T-cell (primary cell): Measurements from ENCODE around the gene TAAR2. TPM values are rescaled to one million over a fixed set of nuclear protein-coding genes. Genes with fewer than 3 reads are reported as not detected.

Experiments
- ATAC-seq, 4 experiments: fragments of 200-7000 bp in 3 of 4; fragments of 150-1000 bp in 1 of 4; cut with Tn5 transposase; replicated peaks in 1 of 4; 1 replicate in 3 of 4; 2 replicates in 1 of 4; pipeline ENCODE4 v1.10.0; 2021; ENCODE audit warnings: moderate library complexity in 3 of 4, mild to moderate bottlenecking in 2 of 4, moderate number of reproducible peaks in 1 of 4
- CTCF ChIA-PET, 2 donors: fragments of 300-600 bp; sonication (Branson Sonifier 250); formaldehyde crosslinking; loops; one replicate each; lab custom pipeline; 2022; ENCODE audit warnings: antibody characterized with exemption in 2 of 2; lab: Charles Lee
- POLR2A ChIA-PET, 2 donors: fragments of 300-600 bp; sonication (Branson Sonifier 250); formaldehyde crosslinking; loops; one replicate each; lab custom pipeline; 2022; ENCODE audit warnings: antibody characterized with exemption in 2 of 2; lab: Charles Lee
- DNase-seq, 35 experiments: peaks; one replicate each; pipeline versions ENCODE4 v3.0.0 to v3.0.0-alpha.2; 2013 to 2023
- H3K27ac ChIP-seq: one replicate; pipeline ENCODE4 v1.5.1; 2013; ENCODE audit warnings: low read length
- H3K27me3 ChIP-seq, 2 experiments: replicated peaks in 1 of 2; 1 replicate in 1 of 2; 2 replicates in 1 of 2; pipeline versions ENCODE4 v1.6.1 to v1.7.0; 2013; ENCODE audit warnings: low read length in 1 of 2, mixed read lengths in 1 of 2; ENCODE audit not compliant: control insufficient read depth in 2 of 2, insufficient read depth in 2 of 2; ENCODE audit errors: extremely low read depth in 1 of 2
- H3K36me3 ChIP-seq, 2 donors: 1 replicate in 1 of 2; 2 replicates in 1 of 2; pipeline versions ENCODE4 v1.6.1 to v1.7.0; 2013; ENCODE audit warnings: low read length in 1 of 2; ENCODE audit not compliant: control insufficient read depth in 2 of 2, insufficient read depth in 1 of 2; ENCODE audit errors: extremely low read depth in 1 of 2
- H3K4me1 ChIP-seq, 2 experiments: 1 replicate in 1 of 2; 2 replicates in 1 of 2; pipeline versions ENCODE4 v1.6.1 to v1.7.0; 2013; ENCODE audit warnings: low read length in 2 of 2, mixed read lengths in 1 of 2; ENCODE audit not compliant: insufficient read depth in 2 of 2, control insufficient read depth in 1 of 2; ENCODE audit errors: extremely low read depth in 1 of 2
- H3K4me3 ChIP-seq, 2 donors: 1 replicate in 1 of 2; 2 replicates in 1 of 2; pipeline versions ENCODE4 v1.5.1 to v1.7.0; 2013; ENCODE audit warnings: mild to moderate bottlenecking in 2 of 2, low read length in 1 of 2, moderate library complexity in 1 of 2; ENCODE audit not compliant: control insufficient read depth in 1 of 2; ENCODE audit errors: extremely low read depth in 1 of 2
- H3K9me3 ChIP-seq: 2 replicates; pipeline ENCODE4 v1.7.0; 2013
- H3K27ac Mint-ChIP-seq, 2 donors: one replicate each; pipeline ENCODE4 v1.8.0; 2020 to 2021; ENCODE audit warnings: mild to moderate bottlenecking in 2 of 2, mixed read lengths in 2 of 2
- H3K27me3 Mint-ChIP-seq, 2 donors: one replicate each; pipeline ENCODE4 v1.8.0; 2021 to 2022; ENCODE audit warnings: mixed read lengths in 2 of 2
- H3K36me3 Mint-ChIP-seq: one replicate; pipeline ENCODE4 v1.8.0; 2021; ENCODE audit warnings: mixed read lengths
- H3K4me1 Mint-ChIP-seq, 3 donors: one replicate each; pipeline ENCODE4 v1.8.0; 2020 to 2022; ENCODE audit warnings: mixed read lengths in 3 of 3, mild to moderate bottlenecking in 1 of 3
- H3K4me3 Mint-ChIP-seq, 3 donors: one replicate each; pipeline ENCODE4 v1.8.0; 2020 to 2022; ENCODE audit warnings: mild to moderate bottlenecking in 3 of 3, mixed read lengths in 3 of 3, moderate library complexity in 3 of 3
- H3K9me3 Mint-ChIP-seq, 3 donors: one replicate each; pipeline ENCODE4 v1.8.0; 2020 to 2022; ENCODE audit warnings: mixed read lengths in 3 of 3
- WGBS: methylation state at CpG from one replicate; pipeline ENCODE4 v1.1.5; 2013; ENCODE audit warnings: missing lambda C conversion rate; ENCODE audit not compliant: insufficient coverage; 5-methylcytosine and 5-hydroxymethylcytosine counted together
- total RNA-seq, 35 experiments: library from RNA in 6 of 35; stranded (reverse) in 6 of 35; fragments of 120-200 nt in 1 of 35; gene quantifications; one replicate each; pipeline versions ENCODE4 v1.2.1 to v1.2.4 and lab custom pipeline; 2013 to 2026

The TAAR2 gene
- total RNA-seq, 5 donors from 2014 or later (not counting 1 experiment from before 2014, with no cell fraction given), result not detected

GRCh38 chr6:132633362-132633761 lies 9.3 kb upstream of the TAAR2 start:
- DNase-seq (no peak), ATAC-seq (no peak)
- Histone ChIP-seq H3K4me3 (no peak overlapping the region), H3K36me3 (no peaks in the 10 kb centered on the region), H3K27me3 (peaks cover 0 to 8% of the 10 kb centered on the region in 2 experiments), H3K27ac (no peak overlapping the region), H3K4me1 (no peaks in the 10 kb centered on the region), H3K9me3 (no peaks in the 10 kb centered on the region)
- H3K4me3 Mint-ChIP-seq, result no peak overlapping the region
- ChIA-PET CTCF (interaction anchor here (0.6 to 0.8 kb wide), 2 partner anchors 37 to 38 kb away, joined by 3 to 8 read pairs; no protein-coding TSS in a partner anchor), POLR2A (interaction anchor here in 1 of 2 donors (0.5 kb wide), 1 partner anchor 340 kb away, joined by 10 read pairs; no protein-coding TSS in a partner anchor)
- H3K4me1 Mint-ChIP-seq, result no peaks in the 10 kb centered on the region
- 71% methylated on average over 2 of the region's 2 CpGs for WGBS
- no peak overlapping the region for H3K27ac Mint-ChIP-seq
- peaks cover 0 to 7% (median under 1%) of the 10 kb centered on the region in 3 donors for H3K9me3 Mint-ChIP-seq
- H3K36me3 Mint-ChIP-seq, result no peaks in the 10 kb centered on the region
- H3K27me3 Mint-ChIP-seq, result peaks cover 45 to 54% of the 10 kb centered on the region in 2 donors

DNA sequence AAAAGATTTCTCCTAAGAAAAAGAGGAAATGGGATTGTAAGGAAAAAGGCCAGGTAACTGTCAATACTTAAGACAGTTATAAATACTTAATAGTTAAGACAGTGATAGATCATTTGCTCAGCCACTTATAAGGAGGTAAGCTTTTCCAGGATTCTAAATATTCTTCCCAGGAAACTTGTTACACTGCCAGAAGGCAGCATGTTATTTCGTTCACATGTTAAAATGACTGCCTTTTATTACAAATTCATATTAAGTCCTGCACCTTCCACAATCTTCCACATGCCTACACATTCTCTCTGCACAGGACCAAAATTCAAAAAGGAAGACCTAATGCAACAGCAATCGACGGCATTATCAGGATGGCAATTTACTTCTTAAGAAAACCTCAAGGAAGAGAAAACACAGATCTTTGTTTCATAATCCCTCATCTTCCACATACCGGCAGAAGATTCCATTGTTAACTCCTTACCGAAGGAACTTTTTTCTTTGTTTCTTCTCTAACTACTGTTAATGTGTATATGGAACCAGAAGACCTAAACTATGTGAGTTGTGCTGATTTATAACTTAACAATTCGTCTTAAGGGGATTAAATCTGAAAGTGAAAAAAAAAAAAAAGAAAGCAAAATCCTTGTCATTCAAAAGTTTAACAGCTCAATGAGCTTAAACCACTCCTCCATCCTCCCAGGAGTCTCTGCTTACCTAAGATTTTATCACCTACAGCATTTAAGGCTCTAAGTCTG lies 799 bp downstream of the TAAR2 start:
- Mint-ChIP-seq H3K9me3 (peaks cover 0 to 5% (median 0%) of the 10 kb centered on the region in 3 donors), H3K36me3 (no peaks in the 10 kb centered on the region), H3K4me3 (no peak overlapping the region), H3K27me3 (peaks cover 23% of the 10 kb centered on the region in 2 donors), H3K27ac (no peak overlapping the region), H3K4me1 (no peaks in the 10 kb centered on the region)
- H3K4me1 ChIP-seq, result no peaks in the 10 kb centered on the region
- H3K27me3 ChIP-seq, result no peaks in the 10 kb centered on the region
- no peaks in the 10 kb centered on the region for H3K9me3 ChIP-seq
- no peak overlapping the region for H3K27ac ChIP-seq
- WGBS, result 46% methylated on average over 3 of the region's 6 CpGs
- no peaks in the 10 kb centered on the region for H3K36me3 ChIP-seq
- ChIA-PET CTCF (interaction anchor here in 1 of 2 donors (0.5 kb wide), 1 partner anchor 20 kb away, joined by 4 read pairs; no protein-coding TSS in a partner anchor), POLR2A (interaction anchor here in 1 of 2 donors (0.5 to 0.6 kb wide), 2 partner anchors 21 to 71 kb away, joined by 3 to 4 read pairs; partner anchors contain the start of gene TAAR8)
- H3K4me3 ChIP-seq, result no peak overlapping the region
- ATAC-seq, result no peak
- no peak for DNase-seq

- Mint-ChIP-seq H3K27me3 (peaks cover 0 to 13% of the 10 kb centered on the region in 2 donors), H3K4me1 (peaks cover 0 to 14% (median 0%) of the 10 kb centered on the region in 3 donors), H3K27ac (no peak overlapping the region), H3K4me3 (no peak overlapping the region), H3K9me3 (no peaks in the 10 kb centered on the region), H3K36me3 (no peaks in the 10 kb centered on the region)
- Histone ChIP-seq H3K9me3 (no peaks in the 10 kb centered on the region), H3K27ac (no peak overlapping the region), H3K27me3 (no peaks in the 10 kb centered on the region), H3K36me3 (no peaks in the 10 kb centered on the region), H3K4me3 (no peak overlapping the region), H3K4me1 (no peaks in the 10 kb centered on the region)
- ATAC-seq (no peak), DNase-seq (no peak)
- ChIA-PET CTCF (interaction anchor here in 1 of 2 donors (0.8 kb wide), 1 partner anchor 27 kb away, joined by 3 read pairs; no protein-coding TSS in a partner anchor), POLR2A (interaction anchor here in 1 of 2 donors (0.5 kb wide), 1 partner anchor 200 kb away, joined by 3 read pairs; no protein-coding TSS in a partner anchor)
- no CpG with 5 or more reads among the region's 1 CpG for WGBS
These were observed 7.4 kb downstream of the TAAR2 start for GRCh38 chr6:132616677-132617076.

DNA sequence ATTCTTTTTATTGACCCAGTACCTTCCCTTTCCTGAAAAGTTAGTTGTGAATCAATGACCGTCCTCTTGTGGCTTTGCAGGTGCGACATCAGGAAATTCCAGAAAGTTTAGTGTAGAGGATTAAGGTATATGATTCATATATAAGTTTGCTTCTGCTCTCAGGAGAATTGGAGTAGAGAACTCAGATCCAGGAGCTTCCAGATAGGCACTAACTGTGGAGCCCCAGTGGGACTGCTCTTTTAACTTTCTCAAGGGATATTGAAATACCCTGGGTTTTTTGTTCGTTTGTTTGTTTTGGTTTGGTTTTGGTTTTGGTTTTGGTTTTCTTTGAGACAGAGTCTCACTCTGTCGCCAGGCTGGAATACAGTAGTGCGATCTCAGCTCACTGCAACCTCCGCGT lies 9.5 kb downstream of the TAAR2 start:
- ChIA-PET POLR2A (no interaction called here), CTCF (no interaction called here)
- DNase-seq (peak in 1 of 35 experiments; percentile 6), ATAC-seq (no peak)
- Mint-ChIP-seq H3K27me3 (peaks cover 0 to 9% of the 10 kb centered on the region in 2 donors), H3K4me3 (peak overlapping the region; percentile 3 to 74 (median 56)), H3K36me3 (no peaks in the 10 kb centered on the region), H3K27ac (peak overlapping the region in 1 of 2 donors; percentile 50), H3K9me3 (no peaks in the 10 kb centered on the region), H3K4me1 (peaks cover 0 to 14% (median 0%) of the 10 kb centered on the region in 3 donors)
- H3K9me3 ChIP-seq, result no peaks in the 10 kb centered on the region
- no peaks in the 10 kb centered on the region for H3K36me3 ChIP-seq
- H3K4me3 ChIP-seq, result peak overlapping the region in 1 of 2 donors; percentile 16
- H3K4me1 ChIP-seq, result no peaks in the 10 kb centered on the region
- H3K27me3 ChIP-seq, result no peaks in the 10 kb centered on the region
- H3K27ac ChIP-seq, result no peak overlapping the region
- 80% methylated on average over 1 of the region's 7 CpGs for WGBS

DNA sequence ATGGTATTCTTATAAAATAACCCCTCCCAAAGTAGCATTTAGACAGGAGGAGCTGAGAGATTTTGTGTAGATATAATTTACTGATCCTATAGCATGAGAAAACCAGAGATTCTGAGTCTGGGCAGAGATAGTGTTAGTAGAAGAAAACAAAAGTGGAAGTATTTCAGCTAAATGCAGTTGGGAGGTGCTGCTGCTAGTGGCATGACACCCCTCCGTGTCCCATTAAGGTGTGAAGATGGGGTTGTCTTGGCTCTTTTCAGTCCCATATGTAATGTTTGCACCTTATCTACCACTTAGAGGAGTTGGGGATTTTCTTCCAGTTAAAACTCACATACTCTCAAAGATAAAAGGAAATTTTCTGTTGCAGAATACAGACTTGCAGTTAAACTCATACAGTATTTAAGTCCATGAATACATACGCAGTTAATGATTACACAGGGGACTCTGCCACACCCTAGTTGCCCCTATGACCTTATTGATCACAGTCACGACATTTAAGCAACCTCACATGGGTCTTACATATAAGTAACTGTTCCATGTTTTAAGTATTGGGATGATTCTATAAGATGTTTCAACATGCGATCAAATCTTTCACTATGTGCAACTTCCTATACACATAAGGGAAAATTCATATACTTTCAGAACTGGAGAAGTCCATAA lies 11.5 kb downstream of the TAAR2 start:
- no peaks in the 10 kb centered on the region for H3K9me3 Mint-ChIP-seq
- peak overlapping the region; percentile 37 for H3K27ac ChIP-seq
- no peaks in the 10 kb centered on the region for H3K27me3 ChIP-seq
- H3K4me3 Mint-ChIP-seq, result no peak overlapping the region
- H3K9me3 ChIP-seq, result no peaks in the 10 kb centered on the region
- CTCF ChIA-PET, result interaction anchor here in 1 of 2 donors (0.9 kb wide), 1 partner anchor 128 kb away, joined by 3 read pairs; no protein-coding TSS in a partner anchor
- H3K4me1 ChIP-seq, result no peaks in the 10 kb centered on the region
- no peaks in the 10 kb centered on the region for H3K36me3 Mint-ChIP-seq
- H3K27me3 Mint-ChIP-seq, result peaks cover 0 to 4% of the 10 kb centered on the region in 2 donors
- ATAC-seq (peak in 1 of 4 experiments; percentile 39), DNase-seq (peak in 7 of 35 experiments; percentile 2 to 35 (median 14))
- WGBS, result no CpG with 5 or more reads among the region's 4 CpGs
- no peaks in the 10 kb centered on the region for H3K36me3 ChIP-seq
- peaks cover 0 to 14% (median 0%) of the 10 kb centered on the region in 3 donors for H3K4me1 Mint-ChIP-seq
- H3K27ac Mint-ChIP-seq, result no peak overlapping the region
- POLR2A ChIA-PET, result no interaction called here
- H3K4me3 ChIP-seq, result no peak overlapping the region

- DNase-seq (no peak), ATAC-seq (no peak)
- Histone ChIP-seq H3K4me3 (no peak overlapping the region), H3K36me3 (no peaks in the 10 kb centered on the region), H3K27me3 (no peaks in the 10 kb centered on the region), H3K4me1 (no peaks in the 10 kb centered on the region), H3K27ac (no peak overlapping the region), H3K9me3 (no peaks in the 10 kb centered on the region)
- peaks cover 0 to 14% (median 0%) of the 10 kb centered on the region in 3 donors for H3K4me1 Mint-ChIP-seq
- H3K36me3 Mint-ChIP-seq, result no peaks in the 10 kb centered on the region
- no peak overlapping the region for H3K27ac Mint-ChIP-seq
- POLR2A ChIA-PET, result no interaction called here
- no peaks in the 10 kb centered on the region for H3K9me3 Mint-ChIP-seq
- CTCF ChIA-PET, result no interaction called here
- no CpG with 5 or more reads among the region's 2 CpGs for WGBS
- no peak overlapping the region for H3K4me3 Mint-ChIP-seq
- H3K27me3 Mint-ChIP-seq, result peaks cover 0 to 5% of the 10 kb centered on the region in 2 donors
These were observed 12.5 kb downstream of the TAAR2 start for GRCh38 chr6:132611616-132612015.
